Panc1 (cell line): Measurements from ENCODE around the gene GNAT1. TPM values are rescaled to one million over a fixed set of nuclear protein-coding genes. Genes with fewer than 3 reads are reported as not detected.

Source experiments
- ATAC-seq: fragments of 200-7000 bp; cut with Tn5 transposase; 2 replicates; pipeline ENCODE4 v1.9.1; 2020; ENCODE audit warnings: mild to moderate bottlenecking, moderate library complexity
- BruUV-seq: library from RNA; stranded (reverse); fragments of 400-500 nt; replicated peaks from 2 replicates; lab custom pipeline; 2021; lab: Mats Ljungman, UMichigan
- CTCF ChIA-PET: fragments of 300-600 bp; sonication (Branson Sonifier 250); formaldehyde crosslinking; loops from one replicate; lab custom pipeline; 2022; ENCODE audit warnings: antibody characterized with exemption; lab: Charles Lee
- POLR2A ChIA-PET: fragments of 300-600 bp; sonication (Branson Sonifier 250); formaldehyde crosslinking; loops from one replicate; lab custom pipeline; 2022; ENCODE audit warnings: antibody characterized with exemption; lab: Charles Lee
- DNase-seq: peaks from one replicate; pipeline ENCODE4 v3.0.0-alpha.2; 2010; ENCODE audit warnings: low read depth, low spot score
- H3K27ac ChIP-seq: 2 replicates; pipeline ENCODE4 v1.5.1; 2011; ENCODE audit warnings: mild to moderate bottlenecking, low read length, inconsistent platforms
- H3K27me3 ChIP-seq: fragments of 200-500 bp; sonication (Bioruptor generic); 2 replicates; pipeline ENCODE4 v1.6.0; 2014; ENCODE audit warnings: low read length, inconsistent platforms; ENCODE audit not compliant: control insufficient read depth, insufficient read depth
- H3K36me3 ChIP-seq: fragments of 200-500 bp; sonication (Bioruptor generic); 2 replicates; pipeline ENCODE4 v1.5.1; 2014; ENCODE audit warnings: inconsistent platforms, mild to moderate bottlenecking, low read length, moderate library complexity; ENCODE audit not compliant: control insufficient read depth, insufficient read depth
- H3K4me1 ChIP-seq: 2 replicates; pipeline ENCODE4 v1.5.1; 2011; ENCODE audit warnings: inconsistent platforms, mild to moderate bottlenecking, low read length, moderate library complexity; ENCODE audit not compliant: control insufficient read depth, insufficient read depth
- H3K4me3 ChIP-seq, 2 experiments: 2 replicates each; pipeline ENCODE4 v1.5.1; 2011 to 2012; ENCODE audit warnings: low read depth in 2 of 2, low read length in 2 of 2, mild to moderate bottlenecking in 2 of 2, inconsistent platforms in 1 of 2, moderate library complexity in 1 of 2
- H3K9me3 ChIP-seq: fragments of 200-500 bp; sonication (Bioruptor generic); 2 replicates; pipeline ENCODE4 v1.5.1; 2014; ENCODE audit warnings: low read depth, mild to moderate bottlenecking, inconsistent platforms, low read length, moderate library complexity; ENCODE audit not compliant: control insufficient read depth, insufficient read depth
- CTCF ChIP-seq: fragments of 450-650 bp; IDR thresholded peaks from 2 replicates; pipeline ENCODE4 v1.5.1; 2017; ENCODE audit warnings: mild to moderate bottlenecking
- POLR2AphosphoS5 ChIP-seq: IDR thresholded peaks from 2 replicates; pipeline ENCODE4 v1.6.1; 2012; ENCODE audit warnings: mild to moderate bottlenecking, low read depth, low read length, moderate library complexity
- REST ChIP-seq, 2 experiments: IDR thresholded peaks; 2 replicates each; pipeline ENCODE4 v1.6.1; 2011 to 2012; ENCODE audit warnings: low read depth in 2 of 2, control low read depth in 1 of 2, low read length in 1 of 2, mild to moderate bottlenecking in 1 of 2, moderate library complexity in 1 of 2; ENCODE audit not compliant: insufficient read depth in 1 of 2
- SIN3A ChIP-seq: IDR thresholded peaks from 2 replicates; pipeline ENCODE4 v1.6.1; 2012; ENCODE audit warnings: low read depth, mild to moderate bottlenecking, low read length, moderate library complexity, borderline replicate concordance; ENCODE audit not compliant: insufficient read depth
- TCF7L2 ChIP-seq: IDR thresholded peaks from 2 replicates; pipeline ENCODE4 v1.6.1; 2011; ENCODE audit warnings: mild to moderate bottlenecking, low read depth, low read length, inconsistent platforms
- in situ Hi-C: cut with HindIII; loops from 2 replicates; pipeline ENCODE4 v1.10.0; 2016; ENCODE audit warnings: low sequenced_read_pairs, low pct_unique_long_range_greater_than_20kb
- intact Hi-C: fragments of 100-400 bp; cut with micrococcal nuclease; formaldehyde crosslinking; loops from one replicate; pipeline ENCODE4 v1.10.0; 2022; ENCODE audit not compliant: unreplicated experiment
- total RNA-seq: library from RNA; stranded (reverse); gene quantifications from one replicate; pipeline ENCODE4 v1.2.1, GENCODE V29; 2021; ENCODE audit not compliant: unreplicated experiment

GNAT1 gene
- total RNA-seq, 1 experiment from 2014 or later = not detected

GRCh38 chr3:50172626-50173220 lies 18.7 kb upstream of the GNAT1 start:
- ChIA-PET CTCF (interaction anchor here (0.9 kb wide), 1 partner anchor 18 kb away, joined by 3 read pairs; no protein-coding TSS in a partner anchor), POLR2A (interaction anchor here (1.6 kb wide), 1 partner anchor 9 kb away, joined by 3 read pairs; no protein-coding TSS in a partner anchor)
- no TSS peak for BruUV-seq
- Histone ChIP-seq H3K4me1 (peaks cover 64% of the 10 kb centered on the region), H3K27me3 (no peaks in the 10 kb centered on the region), H3K9me3 (no peaks in the 10 kb centered on the region), H3K27ac (peak overlapping the region; percentile 61), H3K4me3 (no peak overlapping the region), H3K36me3 (no peaks in the 10 kb centered on the region; the same call in 1 of the 2 replicates)
- intact Hi-C loops = no loop called here
- TF ChIP-seq CTCF (no peak), TCF7L2 (no peak), POLR2AphosphoS5 (no peak), SIN3A (no peak), REST (IDR thresholded peaks at IDR 0.05; ENCODE audit: insufficient read depth in 1 of 2, low read depth in 2 of 2, low read length in 1 of 2) (no peak)
- DNase-seq = no peak
- in situ Hi-C loops = no loop called here
- no peak for ATAC-seq

GRCh38 chr3:50173685-50174516 lies 17.5 kb upstream of the GNAT1 start:
- in situ Hi-C loops = no loop called here
- Histone ChIP-seq H3K4me3 (no peak overlapping the region), H3K27me3 (no peaks in the 10 kb centered on the region), H3K4me1 (peaks cover 52% of the 10 kb centered on the region), H3K9me3 (no peaks in the 10 kb centered on the region), H3K27ac (no peak overlapping the region), H3K36me3 (no peaks in the 10 kb centered on the region; the same call in 1 of the 2 replicates)
- DNase-seq (no peak), ATAC-seq (no peak)
- CTCF ChIA-PET = no interaction called here
- POLR2A ChIA-PET = interaction anchor here (0.6 to 1.6 kb wide), 2 partner anchors 10 to 30 kb away, joined by 3 read pairs; no protein-coding TSS in a partner anchor
- BruUV-seq = no TSS peak
- TF ChIP-seq TCF7L2 = no peak
- TF ChIP-seq CTCF = no peak
- TF ChIP-seq SIN3A = no peak
- intact Hi-C loops = no loop called here
